Raji (cell line): Measurements from ENCODE around the gene TOP3A.

Experiments used
- POLR2A ChIP-seq: IDR thresholded peaks from 2 replicates; pipeline ENCODE4 v1.6.1; 2011; ENCODE audit warnings: low read depth, low read length, control low read depth; ENCODE audit not compliant: insufficient read depth

Gene TOP3A

DNA sequence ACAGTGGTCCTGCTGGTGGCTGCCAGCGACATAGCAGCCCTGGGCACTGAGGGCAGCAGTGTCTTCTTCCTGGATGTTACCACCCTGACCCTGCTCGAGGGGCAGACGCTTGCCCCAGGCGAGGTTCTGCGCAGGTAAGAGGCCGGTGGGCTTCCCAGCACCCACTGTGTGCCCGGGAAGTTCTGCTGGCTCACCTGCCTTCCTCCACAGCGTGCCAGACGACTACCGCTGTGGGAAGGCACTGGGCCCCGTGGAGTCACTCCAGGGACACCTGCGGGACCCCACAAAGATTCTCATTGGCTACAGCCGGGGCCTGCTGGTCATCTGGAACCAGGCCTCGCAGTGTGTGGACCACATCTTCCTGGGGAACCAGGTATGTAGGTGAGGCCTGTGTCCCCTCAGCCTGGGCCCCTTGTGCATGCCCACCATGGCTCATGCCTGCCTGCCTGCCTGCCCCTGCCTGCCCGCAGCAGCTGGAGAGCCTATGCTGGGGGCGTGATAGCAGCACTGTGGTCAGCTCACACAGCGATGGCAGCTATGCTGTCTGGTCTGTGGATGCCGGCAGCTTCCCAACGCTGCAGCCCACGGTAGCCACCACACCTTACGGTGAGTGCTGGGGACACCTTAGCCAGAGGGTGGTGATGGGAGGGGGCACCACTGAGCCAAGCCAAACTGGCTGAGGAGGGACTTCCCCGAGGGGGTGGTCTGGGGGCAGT lies 80.8 kb downstream of the TOP3A start:
- no peak for TF ChIP-seq POLR2A

DNA sequence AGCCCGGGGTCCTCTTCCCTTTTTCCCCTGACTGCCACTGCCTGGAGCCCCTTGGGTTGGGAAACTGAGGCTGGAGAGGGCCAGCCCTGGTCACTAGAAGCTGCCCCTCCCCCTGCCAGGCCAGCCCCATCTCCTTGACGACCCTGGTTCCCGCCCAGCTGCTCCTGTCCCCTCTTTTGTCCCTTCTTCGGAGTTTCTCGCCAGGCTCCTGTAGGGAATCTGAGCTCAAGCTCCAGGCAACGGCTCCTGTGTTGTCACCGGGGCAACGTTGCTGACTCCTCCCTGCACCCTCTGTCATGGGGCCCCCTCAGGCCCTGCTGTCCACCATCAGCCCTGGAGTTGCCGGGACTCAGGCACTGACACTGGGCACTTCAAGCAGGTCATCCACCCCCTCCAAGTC lies 83.6 kb downstream of the TOP3A start:
- TF ChIP-seq POLR2A: no peak

DNA sequence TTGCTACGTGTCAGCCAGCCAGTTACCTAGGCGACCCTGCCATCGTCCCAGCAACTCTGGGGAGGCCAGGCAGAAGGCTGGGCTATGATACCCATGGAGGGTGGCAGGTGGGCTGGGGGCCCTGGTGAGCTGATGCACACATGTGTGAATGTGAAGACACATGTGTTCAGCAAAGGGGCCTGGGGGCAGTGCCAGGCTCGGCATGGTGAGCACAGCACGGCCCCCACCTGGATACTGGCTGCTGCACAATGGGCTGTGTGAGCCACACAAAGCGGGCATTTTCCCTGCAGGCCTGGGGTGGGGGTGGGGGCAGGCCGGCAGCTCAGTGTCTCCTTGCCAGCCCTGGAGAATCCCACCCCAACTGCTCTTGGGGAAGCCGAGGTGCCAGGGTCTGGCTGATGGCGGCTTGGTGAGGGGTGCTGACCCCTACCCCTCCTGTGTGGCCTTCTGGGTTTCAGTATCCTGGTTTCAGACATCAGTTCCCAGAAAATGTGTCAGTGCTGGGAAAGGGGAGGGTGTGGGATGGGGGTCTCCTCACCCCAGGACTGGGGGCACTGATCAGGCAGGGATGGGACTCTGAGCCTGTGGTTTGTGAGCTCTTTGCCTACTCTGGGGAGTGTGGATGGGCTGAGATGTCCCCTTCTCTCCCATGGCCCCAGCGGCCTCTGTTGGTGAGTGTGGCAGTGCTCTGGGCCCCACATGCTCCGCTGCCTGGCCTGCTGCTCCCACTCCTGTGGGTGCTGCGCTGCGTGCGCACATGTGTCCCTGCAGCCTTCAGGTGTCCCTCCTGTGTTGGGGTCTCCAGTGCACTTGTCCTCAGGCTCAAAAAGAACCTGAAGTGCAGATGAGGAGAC lies 84.3 kb downstream of the TOP3A start:
- TF ChIP-seq POLR2A: no peak

DNA sequence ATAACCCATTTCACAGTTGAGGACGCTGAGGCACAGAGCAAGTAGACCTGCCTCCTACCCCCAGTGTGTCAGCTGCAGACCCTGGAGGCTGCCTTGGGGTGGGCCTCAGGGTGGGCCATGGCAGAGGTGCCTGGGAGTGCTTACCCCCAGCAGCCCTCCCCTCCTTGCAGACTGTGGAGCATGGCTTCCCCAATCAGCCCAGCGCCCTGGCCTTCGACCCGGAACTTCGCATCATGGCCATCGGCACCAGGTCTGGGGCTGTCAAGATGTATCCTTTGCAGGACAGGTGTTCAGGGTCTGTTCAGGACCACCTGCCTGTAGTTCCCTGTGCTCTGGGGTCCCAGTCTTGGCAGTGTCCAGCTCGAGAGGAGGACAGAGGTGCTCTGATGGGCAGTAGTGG lies 85.0 kb downstream of the TOP3A start:
- no peak for TF ChIP-seq POLR2A

DNA sequence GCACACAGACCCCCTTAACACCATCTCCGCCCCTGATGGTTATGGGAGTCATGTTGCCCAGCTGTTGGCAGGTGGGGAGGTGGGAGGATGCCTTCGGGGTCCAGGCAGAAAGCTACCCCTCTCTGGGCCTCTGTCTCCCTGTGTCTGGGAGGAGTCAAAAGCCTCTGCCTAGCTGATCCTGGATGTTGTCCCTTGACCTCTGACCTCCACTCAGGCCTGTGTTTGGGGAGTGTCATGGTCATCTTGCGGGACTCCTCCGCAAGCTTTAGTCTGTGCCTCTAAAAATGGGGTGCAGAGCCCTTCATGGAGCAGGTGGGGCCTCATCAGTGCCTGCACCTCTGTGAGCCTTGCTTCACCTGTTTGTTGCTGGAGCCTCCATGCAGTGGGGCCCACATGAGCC lies 85.5 kb downstream of the TOP3A start:
- no peak for TF ChIP-seq POLR2A

DNA sequence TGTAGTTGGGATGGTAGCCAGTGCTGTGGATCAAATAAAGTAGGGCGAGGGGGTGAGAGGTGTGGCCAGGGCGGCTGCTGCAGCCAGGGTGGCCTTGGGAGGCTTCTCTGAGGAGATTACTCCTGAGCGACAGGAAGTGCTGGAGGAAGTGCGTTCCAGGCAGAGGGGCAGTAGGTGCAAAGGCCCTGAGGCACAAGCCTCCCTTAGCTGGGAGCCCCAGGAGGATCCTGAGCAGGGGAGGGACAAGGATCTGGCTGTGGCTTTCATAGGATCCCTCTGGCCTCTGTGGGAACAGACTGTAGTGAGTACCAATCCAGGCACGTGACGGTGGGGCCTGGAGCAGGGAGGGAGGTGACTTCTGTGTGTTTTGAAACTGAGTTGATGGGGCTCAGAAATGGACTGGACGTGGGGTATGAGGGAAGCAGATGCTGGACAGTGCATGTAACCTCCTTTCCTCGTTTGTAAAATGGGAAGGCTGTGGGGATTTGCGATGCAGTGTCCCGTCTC lies 86.6 kb downstream of the TOP3A start:
- TF ChIP-seq POLR2A: no peak

DNA sequence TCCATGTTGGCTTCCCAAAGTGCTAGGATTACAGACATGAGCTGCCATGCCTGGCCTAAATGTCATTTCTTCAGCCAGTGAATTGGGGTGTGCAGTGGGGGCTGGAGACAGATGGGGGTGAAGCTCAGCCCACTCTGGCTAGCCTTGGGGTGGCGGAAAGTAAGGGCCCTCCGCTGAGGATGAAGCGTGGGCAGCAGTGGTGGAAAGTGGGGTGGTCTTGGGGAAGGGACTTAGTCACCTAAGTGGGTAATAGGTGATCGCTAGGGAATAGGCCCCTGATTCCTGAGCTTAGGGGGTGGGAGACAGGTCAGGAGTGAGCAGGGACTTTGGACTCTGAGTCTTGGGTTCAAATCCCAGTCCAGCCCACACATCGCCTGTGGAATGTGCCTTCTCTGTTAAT lies 87.2 kb downstream of the TOP3A start:
- no peak for TF ChIP-seq POLR2A

DNA sequence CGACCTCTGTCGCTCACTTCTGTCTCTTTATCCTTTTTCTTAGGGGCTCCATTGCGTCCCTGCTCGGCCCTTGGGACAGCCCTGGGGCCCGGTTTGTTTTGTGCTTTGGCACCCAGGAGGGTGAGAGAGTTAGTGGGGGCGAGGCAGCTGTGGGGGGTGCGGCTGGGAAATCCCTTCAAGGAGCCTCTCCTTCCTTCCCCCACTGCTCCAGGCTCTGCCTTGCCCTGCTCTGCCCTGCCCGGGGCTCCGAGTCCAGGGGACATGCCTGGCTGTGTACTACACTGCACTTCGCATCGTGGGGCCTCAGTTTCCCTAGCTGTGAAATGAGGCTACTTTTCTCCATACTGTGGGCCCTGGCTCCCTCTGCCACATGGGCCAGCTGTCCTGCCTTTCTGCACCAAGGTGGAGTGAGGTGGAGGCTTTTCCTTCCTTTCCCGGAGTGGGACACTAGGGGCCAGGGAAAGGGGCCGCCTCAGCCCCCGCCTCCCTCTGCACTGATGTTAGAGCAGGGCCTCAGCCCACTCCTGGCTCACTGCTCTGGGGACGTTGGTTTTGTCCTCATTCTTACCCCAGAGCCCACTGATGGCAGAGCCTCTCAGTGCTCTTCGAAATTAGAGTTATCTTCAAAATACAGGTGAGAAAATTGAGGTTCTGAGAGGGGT lies 88.4 kb downstream of the TOP3A start:
- TF ChIP-seq POLR2A: no peak

DNA sequence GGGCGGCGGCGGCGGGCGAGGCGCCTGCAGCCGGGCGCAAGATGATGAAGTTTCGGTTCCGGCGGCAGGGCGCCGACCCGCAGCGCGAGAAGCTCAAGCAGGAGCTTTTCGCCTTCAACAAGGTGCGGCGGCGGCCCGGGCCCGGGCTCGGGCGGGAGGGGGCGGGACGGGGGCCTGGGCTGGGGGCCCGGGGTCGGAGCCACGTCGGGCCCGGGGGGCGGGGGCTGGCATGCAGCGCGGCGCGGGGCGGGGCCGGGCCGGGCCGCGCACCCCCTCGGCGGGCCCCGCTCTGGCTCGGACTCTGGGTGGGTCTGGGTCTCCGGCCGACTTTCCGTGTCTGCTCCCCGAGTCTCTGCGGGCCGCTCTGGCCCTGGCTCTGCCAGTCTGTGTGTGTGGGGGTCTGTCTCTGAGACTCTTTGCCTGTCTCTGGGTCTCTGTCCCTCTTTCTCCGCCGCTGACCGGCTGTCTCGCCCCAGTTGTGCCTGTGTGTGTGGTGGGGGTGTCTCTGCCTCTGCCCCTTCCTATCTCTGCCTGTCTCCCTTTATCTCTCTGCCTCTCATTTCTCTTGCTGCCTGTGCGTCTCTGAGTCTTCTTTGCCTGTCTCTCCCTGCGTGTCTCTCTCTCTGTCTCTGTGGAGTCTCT lies 89.0 kb downstream of the TOP3A start:
- TF ChIP-seq POLR2A: no peak

DNA sequence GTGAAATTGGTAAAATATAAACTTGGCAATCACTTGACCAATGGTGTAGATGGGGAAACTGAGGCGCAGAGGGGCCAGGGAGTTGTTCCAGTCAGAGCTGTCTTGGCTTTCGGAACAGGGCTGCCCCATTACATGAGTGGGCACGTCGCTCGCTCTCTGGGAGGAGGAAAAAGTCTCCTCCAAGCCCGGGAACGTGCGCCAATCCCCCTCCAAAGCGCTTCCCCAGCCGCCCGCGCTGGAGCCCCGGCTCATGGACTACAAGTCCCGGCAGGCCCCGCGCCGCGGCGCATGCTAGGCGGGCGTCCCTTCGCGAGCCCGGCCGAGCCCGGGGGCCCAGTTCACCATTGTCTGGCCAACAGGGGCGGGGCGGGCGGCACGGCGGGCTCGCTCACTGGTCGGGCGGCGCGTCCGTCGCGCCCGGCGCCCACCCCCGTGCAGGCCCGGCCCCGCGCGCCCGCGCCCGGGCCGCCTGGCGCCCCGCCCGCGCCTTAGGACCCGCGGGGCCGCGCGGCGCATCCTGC lies 89.6 kb downstream of the TOP3A start, which contains the start of gene LLGL1:
TSS of gene LLGL1 (plus strand) at position 515 of the 521 bp plus-strand sequence. CDS start 48 bp downstream, outside the sequence.
- TF ChIP-seq POLR2A: peak; percentile 55

DNA sequence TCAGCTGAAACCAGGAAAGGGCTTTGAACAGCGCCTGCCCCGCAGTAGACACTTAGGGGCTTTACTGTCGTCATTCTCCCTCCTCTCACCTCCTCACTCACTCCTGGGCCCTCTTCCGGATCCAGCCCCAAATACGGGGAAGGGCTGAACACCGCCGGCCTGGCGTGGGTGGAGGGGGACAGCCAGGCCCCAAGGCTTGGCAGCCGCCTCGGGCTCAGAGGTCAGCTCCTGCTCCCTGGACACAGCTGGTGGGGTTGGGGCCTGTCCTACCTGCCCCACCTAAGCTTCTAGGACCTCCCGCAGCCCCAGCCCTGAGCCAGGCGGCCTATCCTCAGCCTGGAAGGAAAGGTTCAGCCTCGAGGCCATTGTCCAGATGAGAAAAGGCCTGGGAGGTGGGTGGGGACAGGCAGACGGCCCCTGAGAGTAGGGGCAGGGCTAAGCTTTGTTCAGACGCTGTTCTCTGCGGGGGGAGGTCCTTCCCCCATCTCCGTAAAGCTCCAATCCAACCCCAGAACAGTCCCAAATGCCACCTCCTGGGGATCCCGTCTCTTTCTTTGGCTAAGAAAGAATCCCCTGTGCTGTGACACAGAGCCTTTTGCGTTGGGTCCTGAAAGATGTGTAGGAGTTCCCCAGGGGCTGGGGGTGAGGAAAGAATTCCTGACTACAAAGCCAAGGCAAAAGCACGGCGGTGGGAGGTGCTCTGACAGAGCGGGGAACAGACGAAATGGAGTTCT lies 90.2 kb downstream of the TOP3A start:
- no peak for TF ChIP-seq POLR2A

DNA sequence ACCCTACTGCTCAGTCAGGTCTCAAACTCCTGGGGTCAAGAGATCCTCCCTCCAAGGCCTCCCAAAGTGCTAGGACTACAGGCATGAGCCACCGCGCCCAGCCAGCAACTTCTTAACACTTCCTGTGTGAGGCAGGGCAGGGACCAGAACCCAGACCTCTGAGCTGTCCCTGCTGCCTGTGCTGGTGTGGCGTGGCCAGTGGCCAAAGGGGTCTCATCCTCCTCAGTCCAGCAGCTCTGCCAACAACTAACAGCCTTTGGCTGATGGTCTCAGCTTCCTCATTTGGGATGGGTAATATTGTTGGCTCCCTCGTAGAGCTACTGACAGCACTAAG lies 90.8 kb downstream of the TOP3A start:
- TF ChIP-seq POLR2A: no peak
